Right cardiac atrium (tissue), 5 donors: ENCODE data around the gene FHIP2A. TPM values are rescaled to one million over a fixed set of nuclear protein-coding genes. Genes with fewer than 3 reads are reported as not detected.

Experiments
- ATAC-seq, 2 donors: fragments of 200-7000 bp; cut with Tn5 transposase; one replicate each; pipeline versions ENCODE4 v1.8.0 to v1.9.1; 2020; ENCODE audit warnings: moderate library complexity in 2 of 2, mild to moderate bottlenecking in 1 of 2
- DNase-seq, 3 donors: peaks; one replicate each; pipeline ENCODE4 v3.0.0-alpha.2; 2020
- H3K27ac ChIP-seq: one replicate; pipeline ENCODE4 v1.5.1; 2013; ENCODE audit warnings: mild to moderate bottlenecking, low read length, control low read depth, moderate library complexity
- H3K27me3 ChIP-seq: one replicate; pipeline ENCODE4 v1.6.1; 2013; ENCODE audit not compliant: control insufficient read depth, insufficient read depth
- H3K4me1 ChIP-seq: one replicate; pipeline ENCODE4 v1.6.1; 2013; ENCODE audit warnings: low read length; ENCODE audit not compliant: control insufficient read depth, insufficient read depth
- H3K4me3 ChIP-seq: one replicate; pipeline ENCODE4 v1.5.1; 2013; ENCODE audit warnings: low read length, control low read depth
- H3K9me3 ChIP-seq: one replicate; pipeline ENCODE4 v1.6.1; 2013; ENCODE audit warnings: low read length; ENCODE audit not compliant: control insufficient read depth
- WGBS: extraction: QIAGEN DNeasy Blood & Tissue Kit; methylation state at CpG from one replicate; pipeline ENCODE4 v1.1.7; 2013; 5-methylcytosine and 5-hydroxymethylcytosine counted together
- intact Hi-C, 4 donors: fragments of 100-400 bp; cut with DNase I; formaldehyde crosslinking; loops; one replicate each; pipeline versions ENCODE4 v1.11.0 to v1.14.0; 2022 to 2023
- polyA plus RNA-seq: library from polyadenylated mRNA; stranded (reverse); fragments of 200-250 nt; gene quantifications from one replicate; pipeline ENCODE4 v1.2.3, GENCODE V29; 2013
- total RNA-seq, 4 donors: library from RNA; stranded (reverse); fragmentation: NEBNext Ultra II Directional; extraction: Animal tissue kit (Norgen Biotek cat#: 25700); gene quantifications; one replicate each; pipeline ENCODE4 v1.2.1, GENCODE V29; 2021
- donor health status: healthy with polysubstance abuse.
- donor health status: DM: no; HTN: yes; CAD: no.
- donor health status: DM: no; HTN: no; CAD: no.
- donor health status: DM: no; HTN: yes; CAD: no; lungs with severe emphysema.
- donor health status: DM: yes; HTN: yes; CAD: no.

FHIP2A gene
- total and polyA plus RNA-seq, 5 donors, result 7.3 to 30.2 (median 27.5) TPM

DNA sequence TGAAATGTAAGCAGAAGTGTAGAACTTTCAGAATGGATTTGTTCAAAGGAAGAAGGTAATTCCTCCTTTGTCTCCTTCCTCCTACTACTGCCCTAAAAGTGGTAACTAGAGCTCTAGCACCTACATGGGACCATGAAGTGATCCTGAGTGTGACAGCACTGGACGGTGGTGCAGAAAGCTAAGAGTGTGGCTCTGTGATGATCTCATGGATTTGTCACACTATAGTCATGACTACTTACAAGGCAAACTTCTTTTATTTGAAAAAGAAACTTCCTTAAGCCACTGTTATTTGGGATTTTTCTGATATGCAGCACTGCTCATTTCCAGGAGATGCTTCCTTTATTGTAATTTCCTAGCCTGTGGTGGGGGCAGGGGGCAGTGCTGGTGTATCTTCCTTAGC lies 5.8 kb upstream of the FHIP2A start:
- no peak for DNase-seq
- Histone ChIP-seq H3K9me3 (no peaks in the 10 kb centered on the region), H3K4me1 (no peaks in the 10 kb centered on the region), H3K27me3 (no peaks in the 10 kb centered on the region), H3K4me3 (no peak overlapping the region), H3K27ac (no peak overlapping the region)
- no peak for ATAC-seq
- WGBS, result 94% methylated on average over 1 of the region's 1 CpG
- intact Hi-C loops, result loop anchor here in 1 of 4 donors (10.0 kb wide), 1 partner anchor 351 kb away; no protein-coding TSS in a partner anchor

DNA sequence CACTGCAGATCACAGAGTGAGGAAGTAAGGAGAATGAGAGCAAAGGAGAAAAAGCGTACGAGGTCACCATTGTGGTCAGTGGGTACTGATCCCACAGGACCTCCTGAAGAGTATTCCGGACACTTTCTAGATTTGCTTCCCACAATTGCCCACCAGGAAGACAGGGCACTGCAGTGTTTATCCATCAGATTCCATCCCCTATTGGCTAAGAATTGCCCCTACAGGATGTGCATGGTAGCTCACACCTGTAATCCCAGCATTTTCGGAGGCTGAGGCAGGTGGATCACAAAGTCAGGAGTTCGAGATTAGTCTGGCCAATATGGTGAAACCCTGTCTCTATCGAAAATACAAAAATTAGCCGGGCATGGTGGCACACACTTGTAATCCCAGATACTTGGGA lies 5.3 kb upstream of the FHIP2A start:
- Histone ChIP-seq H3K4me3 (no peak overlapping the region), H3K27ac (no peak overlapping the region), H3K9me3 (no peaks in the 10 kb centered on the region), H3K27me3 (no peaks in the 10 kb centered on the region), H3K4me1 (no peaks in the 10 kb centered on the region)
- ATAC-seq (no peak), DNase-seq (no peak)
- WGBS, result 91% methylated on average over 7 of the region's 7 CpGs
- intact Hi-C loops, result loop anchor here in 1 of 4 donors (10.0 kb wide), 1 partner anchor 352 kb away; no protein-coding TSS in a partner anchor

DNA sequence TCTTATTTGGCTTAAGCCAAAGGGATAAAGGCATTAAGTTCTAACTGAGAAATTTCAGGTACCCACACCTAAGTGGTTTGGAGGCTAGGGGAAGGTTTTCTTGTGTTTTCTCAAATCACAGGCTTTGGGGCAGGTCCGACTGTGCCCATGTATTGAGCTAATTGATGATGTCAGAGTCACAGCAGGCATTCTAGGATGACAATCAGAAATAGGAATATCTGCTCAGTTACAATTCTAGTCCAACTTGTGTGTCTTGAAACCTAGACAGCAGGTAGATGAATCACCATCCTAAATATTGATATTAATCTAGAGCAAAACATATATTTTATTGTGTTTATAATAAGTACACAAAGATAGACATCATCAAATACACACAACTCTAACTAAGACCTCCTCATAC lies 2.3 kb upstream of the FHIP2A start:
- H3K4me3 ChIP-seq, result no peak overlapping the region
- no peak overlapping the region for H3K27ac ChIP-seq
- H3K4me1 ChIP-seq, result no peaks in the 10 kb centered on the region
- intact Hi-C loops, result loop anchor here in 1 of 4 donors (10.0 kb wide), 1 partner anchor 355 kb away; no protein-coding TSS in a partner anchor
- no peaks in the 10 kb centered on the region for H3K27me3 ChIP-seq
- H3K9me3 ChIP-seq, result no peaks in the 10 kb centered on the region
- ATAC-seq (no peak), DNase-seq (no peak)
- WGBS, result 77% methylated on average over 1 of the region's 1 CpG

DNA sequence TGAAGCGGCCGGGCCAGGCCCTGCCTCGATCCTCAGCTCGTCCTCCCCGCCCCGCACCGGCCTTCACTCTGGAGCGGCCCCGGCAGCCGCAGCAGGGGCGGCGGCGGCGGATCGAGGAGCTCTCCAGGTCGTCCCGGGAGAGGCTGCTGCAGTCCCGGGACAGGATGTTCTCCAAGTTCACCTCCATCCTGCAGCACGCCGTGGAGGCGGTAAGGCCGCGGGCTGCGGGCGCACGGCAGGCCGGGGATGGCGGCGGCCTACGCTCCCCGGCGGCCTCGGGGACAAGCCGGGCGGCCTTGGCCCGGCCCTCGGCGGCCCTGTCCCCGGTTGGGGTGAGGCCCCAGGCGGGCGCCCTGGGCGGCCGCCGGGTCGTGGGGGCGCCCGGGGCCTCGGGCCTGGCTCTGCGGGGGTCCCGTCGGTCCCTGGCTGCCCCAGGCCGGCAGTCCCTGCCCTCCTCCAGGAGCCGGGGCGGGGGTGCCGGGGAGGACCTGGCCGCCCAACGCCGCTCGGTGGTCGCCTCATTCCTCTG lies 399 bp downstream of the FHIP2A start:
- WGBS, result under 1% methylated on average over 60 of the region's 60 CpGs
- H3K4me1 ChIP-seq, result no peaks in the 10 kb centered on the region
- no peaks in the 10 kb centered on the region for H3K27me3 ChIP-seq
- peak overlapping the region; percentile 90 for H3K4me3 ChIP-seq
- peak in 1 of 3 donors; percentile 20 for DNase-seq
- peak; percentile 64 to 72 for ATAC-seq
- no peaks in the 10 kb centered on the region for H3K9me3 ChIP-seq
- peak overlapping the region; percentile 97 for H3K27ac ChIP-seq
- intact Hi-C loops, result no loop called here

DNA sequence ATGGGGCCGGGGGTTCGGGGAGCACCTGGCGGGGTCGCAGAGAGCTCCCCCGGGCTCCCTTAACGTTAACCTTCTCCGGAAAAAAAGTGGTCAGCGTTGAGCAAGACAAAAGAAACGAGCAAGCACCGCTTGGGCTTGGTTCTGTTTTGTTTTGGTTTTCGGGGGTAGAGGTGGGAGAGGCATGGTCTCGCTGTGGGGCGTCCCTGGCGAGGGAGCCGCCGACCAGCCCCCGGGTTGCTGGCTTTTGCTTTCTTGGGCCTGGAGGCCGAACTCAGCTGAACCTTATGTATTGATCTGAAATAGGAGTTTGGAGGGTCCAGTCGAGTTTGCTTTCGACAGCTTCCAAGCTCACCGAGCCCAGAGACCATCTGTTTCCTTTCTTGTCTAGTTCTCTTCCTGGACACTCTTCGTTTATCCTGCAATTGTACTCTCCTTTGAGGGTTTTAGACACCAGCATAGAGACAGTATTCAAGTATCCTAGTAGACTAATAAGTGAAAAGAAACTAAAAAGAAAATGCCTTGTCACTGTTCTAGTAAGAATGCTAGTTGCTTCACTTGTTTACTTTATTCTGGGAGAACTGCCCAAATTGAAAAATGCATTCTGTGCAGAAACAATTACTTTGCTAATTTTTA lies 980 bp downstream of the FHIP2A start:
- intact Hi-C loops, result no loop called here
- ATAC-seq, result peak; percentile 23 to 30
- H3K4me1 ChIP-seq, result no peaks in the 10 kb centered on the region
- no peaks in the 10 kb centered on the region for H3K9me3 ChIP-seq
- no peaks in the 10 kb centered on the region for H3K27me3 ChIP-seq
- under 1% methylated on average over 22 of the region's 22 CpGs for WGBS
- H3K4me3 ChIP-seq, result peak overlapping the region; percentile 90
- H3K27ac ChIP-seq, result peak overlapping the region; percentile 97
- DNase-seq, result peak in 1 of 3 donors; percentile 63

DNA sequence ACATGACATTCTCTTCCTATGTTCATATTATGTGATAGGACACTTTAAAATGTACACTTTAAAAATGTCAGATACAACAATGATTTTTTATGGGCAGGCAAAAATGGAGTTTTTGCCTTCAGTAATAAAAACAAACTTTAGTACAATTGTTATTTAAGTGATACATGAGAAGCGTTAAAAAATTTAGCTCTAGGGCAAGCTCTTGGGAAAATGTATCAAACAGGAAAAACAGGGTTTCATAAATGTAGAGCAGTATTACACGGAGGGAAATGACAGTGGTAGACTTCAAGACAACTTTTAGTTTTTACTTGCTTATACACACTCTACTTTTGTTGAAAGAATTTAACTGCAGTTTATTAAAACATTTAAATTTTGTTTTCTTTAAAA lies 1.5 kb downstream of the FHIP2A start:
- no peaks in the 10 kb centered on the region for H3K9me3 ChIP-seq
- H3K4me3 ChIP-seq, result peak overlapping the region; percentile 90
- ATAC-seq, result no peak
- H3K27me3 ChIP-seq, result no peaks in the 10 kb centered on the region
- H3K27ac ChIP-seq, result no peak overlapping the region
- intact Hi-C loops, result no loop called here
- no peak for DNase-seq
- no peaks in the 10 kb centered on the region for H3K4me1 ChIP-seq
- WGBS, result 8% methylated on average over 2 of the region's 2 CpGs

DNA sequence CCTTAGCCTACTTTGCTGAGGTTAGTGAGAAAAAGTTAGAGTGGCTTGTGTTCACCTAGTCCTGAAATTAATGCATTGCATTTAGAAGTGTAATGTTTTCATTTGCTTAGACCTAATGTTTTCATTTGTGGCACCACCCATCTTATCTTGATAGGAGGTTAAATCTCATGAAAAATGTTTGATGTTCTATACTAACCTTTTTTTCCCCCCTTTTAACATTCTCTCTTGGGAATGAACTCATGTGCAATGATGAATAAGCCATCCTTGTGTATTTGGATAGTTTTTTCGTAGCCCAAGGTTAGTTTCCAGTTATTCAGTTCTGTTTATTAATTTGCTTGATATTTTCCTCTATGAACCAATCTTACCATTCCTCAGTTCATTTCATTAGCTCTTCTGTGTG lies 2.8 kb downstream of the FHIP2A start:
- H3K9me3 ChIP-seq, result no peaks in the 10 kb centered on the region
- no peak for DNase-seq
- no peak overlapping the region for H3K4me3 ChIP-seq
- no peak for ATAC-seq
- intact Hi-C loops, result no loop called here
- 68% methylated on average over 1 of the region's 1 CpG for WGBS
- no peak overlapping the region for H3K27ac ChIP-seq
- no peaks in the 10 kb centered on the region for H3K27me3 ChIP-seq
- no peaks in the 10 kb centered on the region for H3K4me1 ChIP-seq

DNA sequence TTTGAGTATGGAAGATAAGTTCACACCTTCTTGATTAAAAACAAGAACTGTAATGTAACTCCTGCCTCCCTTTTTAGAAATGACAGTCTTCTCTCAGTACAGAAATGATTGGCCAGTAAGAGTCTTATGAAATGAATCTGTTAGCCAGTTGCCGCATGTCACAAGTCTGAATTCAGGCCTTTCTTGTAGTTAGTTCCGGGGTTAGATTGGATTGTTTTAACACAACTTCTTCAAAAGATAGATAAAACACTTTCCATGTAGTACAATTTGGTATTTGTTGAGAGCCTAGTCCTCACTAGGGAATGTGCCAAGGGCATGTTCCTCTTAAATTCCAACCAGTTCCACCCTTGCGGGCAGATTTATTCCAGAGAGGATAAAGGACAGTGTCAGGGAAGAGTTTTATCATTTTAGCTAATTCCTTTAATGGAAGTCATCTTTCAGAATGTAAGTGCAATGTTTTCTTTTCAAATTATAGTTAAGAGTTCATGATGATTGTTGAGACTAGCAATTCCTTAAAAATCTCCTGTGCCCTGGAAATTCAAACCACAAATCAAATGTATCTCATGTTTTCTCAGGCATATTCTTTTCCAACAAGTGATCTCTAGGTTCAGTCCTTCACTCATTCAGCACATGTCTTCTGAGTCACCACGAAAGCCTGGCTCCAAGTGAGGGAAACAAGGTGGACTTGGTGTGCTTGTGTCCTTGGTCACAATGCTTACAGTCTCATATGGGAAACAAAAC lies 4.1 kb downstream of the FHIP2A start:
- intact Hi-C loops, result no loop called here

DNA sequence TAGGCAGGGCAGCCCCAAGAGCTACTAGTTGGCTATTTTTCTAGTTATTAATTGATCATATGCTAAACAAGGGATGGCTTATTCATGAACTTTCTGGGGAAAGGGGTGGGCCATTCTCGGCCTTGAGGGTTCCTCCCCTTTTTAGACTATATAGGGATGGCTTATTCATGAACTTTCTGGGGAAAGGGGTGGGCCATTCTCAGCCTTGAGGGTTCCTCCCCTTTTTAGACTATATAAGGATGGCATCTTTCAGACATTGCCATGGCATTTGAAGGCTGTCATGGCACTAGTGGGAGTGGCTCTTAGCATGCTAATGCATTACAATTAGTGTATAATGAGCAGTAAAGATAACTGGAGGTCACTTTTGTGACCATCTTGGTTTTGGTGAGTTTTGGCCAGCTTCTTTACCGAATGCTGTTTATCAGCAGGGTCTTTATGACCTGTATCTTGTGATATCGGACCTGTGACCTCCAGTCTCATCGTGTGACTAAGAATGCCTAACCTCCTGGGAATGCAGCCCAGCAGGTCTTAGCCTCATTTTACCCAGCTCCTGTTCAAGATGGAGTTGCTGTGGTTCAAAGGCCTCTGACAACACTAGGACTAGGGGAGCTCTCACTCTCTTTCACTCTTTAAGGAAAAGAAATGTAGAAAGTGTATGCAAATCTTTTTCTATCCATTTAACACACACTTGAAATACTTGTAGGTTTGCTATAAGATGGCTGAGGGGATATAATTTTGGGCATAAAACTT lies 7.8 kb downstream of the FHIP2A start:
- no peaks in the 10 kb centered on the region for H3K9me3 ChIP-seq
- H3K27ac ChIP-seq, result no peak overlapping the region
- WGBS, result 79% methylated on average over 4 of the region's 4 CpGs
- ATAC-seq, result no peak
- intact Hi-C loops, result no loop called here
- H3K27me3 ChIP-seq, result no peaks in the 10 kb centered on the region
- peaks cover 5% of the 10 kb centered on the region for H3K4me1 ChIP-seq
- no peak for DNase-seq
- H3K4me3 ChIP-seq, result no peak overlapping the region

More for the DNA sequence above, 4.1 kb downstream of the FHIP2A start:
- Histone ChIP-seq H3K27me3 (no peaks in the 10 kb centered on the region), H3K27ac (peak overlapping the region; percentile 54), H3K4me1 (peaks cover 3% of the 10 kb centered on the region), H3K4me3 (no peak overlapping the region), H3K9me3 (no peaks in the 10 kb centered on the region)
- DNase-seq (no peak), ATAC-seq (peak in 1 of 2 donors; percentile 4)
- WGBS, result 52% methylated on average over 4 of the region's 4 CpGs

DNA sequence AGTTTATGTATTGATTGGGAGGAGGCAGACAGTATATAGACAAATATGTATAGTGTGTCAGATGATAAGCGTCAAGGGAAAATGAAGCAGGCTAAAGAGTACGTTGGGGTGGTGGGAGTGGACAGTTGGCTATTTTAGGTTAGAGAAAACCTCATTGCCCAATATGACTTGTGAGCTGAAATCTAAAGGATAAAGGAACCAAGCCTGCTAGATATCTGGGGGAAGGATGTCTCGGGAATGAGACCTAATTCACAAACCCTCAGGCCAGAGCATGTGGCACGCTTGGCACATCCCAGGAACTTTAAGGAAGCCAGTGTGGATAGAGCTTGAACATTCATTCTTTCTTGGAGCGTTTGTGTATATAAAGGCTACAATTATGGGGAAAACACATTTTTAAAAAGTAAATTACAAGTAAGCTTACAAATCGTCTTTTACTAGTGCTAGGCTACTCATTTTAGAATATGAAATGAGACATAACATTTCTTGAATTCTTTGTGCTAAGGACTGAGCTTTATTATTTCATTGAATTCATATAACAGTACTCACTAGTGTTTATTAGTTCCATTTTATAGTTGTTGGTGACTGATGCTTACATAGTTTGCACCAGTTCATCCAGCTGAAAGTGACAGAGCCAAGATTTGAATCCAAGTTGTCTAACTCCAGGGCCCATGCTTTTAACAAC lies 9.7 kb downstream of the FHIP2A start:
- Histone ChIP-seq H3K4me3 (no peak overlapping the region), H3K4me1 (peaks cover 5% of the 10 kb centered on the region), H3K9me3 (no peaks in the 10 kb centered on the region), H3K27ac (no peak overlapping the region), H3K27me3 (no peaks in the 10 kb centered on the region)
- DNase-seq (no peak), ATAC-seq (no peak)
- 80% methylated on average over 6 of the region's 6 CpGs for WGBS
- intact Hi-C loops, result no loop called here
